Parathyroid adenoma (tissue), 2 donors: ENCODE measurements around the gene EEF1AKMT4.

Experiments
- H2AFZ ChIP-seq: fragments of 300-600 bp; sonication (generic); one replicate; pipeline ENCODE4 v1.7.0; 2017; ENCODE audit warnings: antibody characterized with exemption, mild to moderate bottlenecking
- H3K27ac ChIP-seq: fragments of 300-600 bp; sonication (generic); one replicate; pipeline ENCODE4 v1.7.0; 2017
- H3K27me3 ChIP-seq: fragments of 300-600 bp; sonication (generic); one replicate; pipeline ENCODE4 v1.7.0; 2017; ENCODE audit warnings: low read length; ENCODE audit not compliant: control insufficient read depth, insufficient read depth
- H3K36me3 ChIP-seq: fragments of 300-600 bp; sonication (generic); one replicate; pipeline ENCODE4 v1.7.0; 2017; ENCODE audit warnings: low read length; ENCODE audit not compliant: control insufficient read depth, insufficient read depth
- H3K4me1 ChIP-seq: fragments of 300-600 bp; sonication (generic); one replicate; pipeline ENCODE4 v1.7.0; 2017; ENCODE audit warnings: control low read depth
- H3K4me2 ChIP-seq: fragments of 300-600 bp; sonication (generic); one replicate; pipeline ENCODE4 v1.7.0; 2017; ENCODE audit warnings: low read length
- H3K4me3 ChIP-seq: fragments of 300-600 bp; sonication (generic); one replicate; pipeline ENCODE4 v1.7.0; 2017; ENCODE audit warnings: low read depth, low read length
- H3K79me2 ChIP-seq: fragments of 300-600 bp; sonication (generic); one replicate; pipeline ENCODE4 v1.7.0; 2017; ENCODE audit warnings: control low read depth
- H3K9ac ChIP-seq: fragments of 300-600 bp; sonication (generic); one replicate; pipeline ENCODE4 v1.7.0; 2017; ENCODE audit warnings: mild to moderate bottlenecking
- H3K9me3 ChIP-seq: fragments of 300-600 bp; sonication (generic); one replicate; pipeline ENCODE4 v1.7.0; 2017; ENCODE audit warnings: low read length; ENCODE audit not compliant: control insufficient read depth
- CTCF ChIP-seq: fragments of 300-600 bp; sonication (generic); IDR thresholded peaks from one replicate; pipeline ENCODE4 v1.7.0; 2017; ENCODE audit warnings: antibody characterized with exemption, mild to moderate bottlenecking
- donor health status: primary hyperparathyroidism.

Gene EEF1AKMT4

GRCh38 chr3:184291738-184292445 is 42.4 kb downstream of the EEF1AKMT4 start:
- TF ChIP-seq CTCF, result no peak
- no peak overlapping the region for H3K4me2 ChIP-seq
- no peaks in the 10 kb centered on the region for H3K36me3 ChIP-seq
- H3K9ac ChIP-seq, result no peak overlapping the region
- H2AFZ ChIP-seq, result no peak overlapping the region
- H3K27me3 ChIP-seq, result no peaks in the 10 kb centered on the region
- no peaks in the 10 kb centered on the region for H3K9me3 ChIP-seq
- H3K4me1 ChIP-seq, result no peaks in the 10 kb centered on the region
- no peak overlapping the region for H3K27ac ChIP-seq
- H3K4me3 ChIP-seq, result no peak overlapping the region
- no peaks in the 10 kb centered on the region for H3K79me2 ChIP-seq

DNA sequence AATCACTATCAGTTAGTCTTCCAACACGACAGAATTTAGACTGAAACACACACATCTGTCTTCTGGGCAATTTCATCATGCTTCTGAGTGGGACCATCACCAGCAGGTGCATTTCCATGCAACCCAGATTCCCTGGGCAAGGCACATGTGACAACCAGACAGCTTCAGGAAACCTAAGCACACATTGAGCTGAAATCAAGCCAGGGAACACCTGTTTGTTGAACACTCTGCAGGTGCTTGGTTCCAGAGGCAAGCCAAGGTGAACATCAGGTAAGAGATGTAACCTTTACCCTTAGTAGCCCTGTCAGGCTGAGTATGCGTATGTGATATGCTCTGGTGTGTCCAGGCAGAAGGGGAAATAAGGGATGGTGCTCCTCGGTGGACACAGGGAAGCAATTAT is 46.3 kb downstream of the EEF1AKMT4 start:
- Histone ChIP-seq H3K36me3 (no peaks in the 10 kb centered on the region), H3K27me3 (no peaks in the 10 kb centered on the region), H3K9ac (no peak overlapping the region), H3K4me2 (no peak overlapping the region), H3K4me1 (peaks cover 8% of the 10 kb centered on the region), H2AFZ (no peak overlapping the region), H3K4me3 (no peak overlapping the region), H3K9me3 (no peaks in the 10 kb centered on the region), H3K27ac (no peak overlapping the region), H3K79me2 (peaks cover 15% of the 10 kb centered on the region)
- TF ChIP-seq CTCF, result no peak

DNA sequence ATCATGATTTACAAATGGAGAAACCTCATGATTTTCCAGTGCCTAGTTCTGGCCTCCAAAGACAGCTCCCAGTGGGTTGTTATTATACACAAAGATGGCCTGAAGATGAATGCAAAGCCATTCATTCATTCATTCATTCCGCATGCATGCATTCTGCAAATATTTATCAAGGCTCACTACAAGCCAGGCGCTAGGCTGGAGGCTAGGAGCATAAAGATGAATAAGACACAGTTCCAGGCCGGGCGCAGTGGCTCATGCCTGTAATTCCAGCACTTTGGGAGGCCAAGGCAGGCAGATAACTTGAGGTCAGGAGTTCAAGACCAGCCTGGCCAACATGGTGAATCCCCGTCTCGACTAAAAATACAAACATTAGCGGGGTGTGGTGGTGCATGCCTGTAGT is 47.1 kb downstream of the EEF1AKMT4 start:
- no peak overlapping the region for H3K4me3 ChIP-seq
- H3K27ac ChIP-seq, result no peak overlapping the region
- no peaks in the 10 kb centered on the region for H3K9me3 ChIP-seq
- H3K27me3 ChIP-seq, result no peaks in the 10 kb centered on the region
- no peak overlapping the region for H2AFZ ChIP-seq
- peaks cover 19% of the 10 kb centered on the region for H3K79me2 ChIP-seq
- no peak overlapping the region for H3K4me2 ChIP-seq
- peaks cover 8% of the 10 kb centered on the region for H3K4me1 ChIP-seq
- no peaks in the 10 kb centered on the region for H3K36me3 ChIP-seq
- TF ChIP-seq CTCF, result no peak
- no peak overlapping the region for H3K9ac ChIP-seq

- no peaks in the 10 kb centered on the region for H3K36me3 ChIP-seq
- no peak for TF ChIP-seq CTCF
- H3K79me2 ChIP-seq, result peaks cover 20% of the 10 kb centered on the region
- H2AFZ ChIP-seq, result peak within 1 kb of the TSS; percentile 98
- peak within 1 kb of the TSS; percentile 76 for H3K27ac ChIP-seq
- H3K27me3 ChIP-seq, result no peaks in the 10 kb centered on the region
- H3K9ac ChIP-seq, result peak within 1 kb of the TSS; percentile 85
- H3K4me2 ChIP-seq, result peak within 1 kb of the TSS; percentile 98
- H3K9me3 ChIP-seq, result no peaks in the 10 kb centered on the region
- peak within 1 kb of the TSS; percentile 87 for H3K4me3 ChIP-seq
- peaks cover 8% of the 10 kb centered on the region for H3K4me1 ChIP-seq
Observed at GRCh38 chr3:184298759-184299487, 49.5 kb downstream of the EEF1AKMT4 start, which contains the start of gene PSMD2. PSMD2 (plus strand) TSS chr3:184299241; CDS start chr3:184299267, 26 bp downstream.
